Mononuclear cell (primary cell): ENCODE data around the gene CAPZB. TPM values are rescaled to one million over a fixed set of nuclear protein-coding genes. Genes with fewer than 3 reads are reported as not detected.

Experiments
- H3K27me3 ChIP-seq: 2 replicates; pipeline ENCODE4 v1.6.0; 2011; ENCODE audit warnings: low read length, control low read depth; ENCODE audit not compliant: insufficient read depth
- H3K4me1 ChIP-seq: 2 replicates; pipeline ENCODE4 v1.5.1; 2011; ENCODE audit warnings: mild to moderate bottlenecking, low read length, control low read depth; ENCODE audit not compliant: insufficient read depth
- H3K4me3 ChIP-seq: 2 replicates; pipeline ENCODE4 v1.5.1; 2011; ENCODE audit warnings: mild to moderate bottlenecking, low read length, moderate library complexity
- H3K9me3 ChIP-seq: 2 replicates; pipeline ENCODE4 v1.5.1; 2011; ENCODE audit warnings: low read depth, mild to moderate bottlenecking, control low read depth, low read length
- total RNA-seq: library from RNA; depleted of rRNA; stranded (reverse); fragments of >200 nt; gene quantifications from one replicate; pipeline ENCODE4 v1.2.3, GENCODE V29; 2012

The CAPZB gene
- total RNA-seq, 1 donor: 128 TPM

GRCh38 chr1:19467199-19468187 lies 17.8 kb downstream of the CAPZB start:
- Histone ChIP-seq H3K4me3 (no peak overlapping the region), H3K27me3 (no peaks in the 10 kb centered on the region), H3K9me3 (no peaks in the 10 kb centered on the region), H3K4me1 (peaks cover 99% of the 10 kb centered on the region)

DNA sequence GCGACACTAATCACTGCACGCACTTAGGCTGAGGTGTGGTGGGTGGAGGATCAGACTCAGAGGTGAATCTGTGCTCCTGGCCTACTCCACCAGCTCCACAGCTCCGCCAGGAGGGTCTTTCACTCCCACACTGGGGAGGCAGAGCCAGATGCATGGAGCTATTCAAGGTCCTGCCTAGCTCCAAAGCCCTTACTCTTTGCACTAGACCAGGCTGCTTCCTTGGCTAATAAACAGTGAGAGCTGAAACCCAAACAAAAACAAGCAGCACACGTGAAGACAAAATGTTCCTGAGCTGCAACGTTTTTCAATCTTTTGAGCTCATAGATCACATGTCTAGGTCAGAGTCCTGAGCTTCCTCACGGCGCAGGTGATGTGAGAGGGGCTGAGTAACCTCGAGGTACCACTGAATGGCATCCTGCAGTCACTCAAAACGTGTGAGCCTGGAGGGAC lies 19.2 kb downstream of the CAPZB start:
- Histone ChIP-seq H3K9me3 (no peaks in the 10 kb centered on the region), H3K27me3 (no peaks in the 10 kb centered on the region), H3K4me3 (no peak overlapping the region), H3K4me1 (peaks cover 100% of the 10 kb centered on the region)

DNA sequence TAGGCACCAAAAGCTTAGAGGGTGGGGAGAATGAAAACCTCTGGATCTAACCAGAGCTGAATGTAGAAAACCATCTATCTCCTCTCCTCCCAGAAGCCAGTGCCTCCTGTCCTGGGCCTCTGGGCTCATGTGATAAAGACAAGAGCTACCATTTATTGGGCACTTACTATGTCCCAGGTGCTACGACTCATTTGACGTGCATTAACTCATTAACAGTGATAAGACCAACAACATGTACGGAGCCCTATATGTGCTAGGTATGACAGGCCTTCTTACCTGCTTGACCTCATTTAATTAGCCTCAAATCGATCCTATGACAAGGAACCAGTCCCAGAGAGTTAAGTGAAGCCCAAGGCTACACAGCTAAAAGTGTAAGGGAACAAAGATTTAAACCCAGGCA lies 19.7 kb downstream of the CAPZB start:
- peaks cover 99% of the 10 kb centered on the region for H3K4me1 ChIP-seq
- no peaks in the 10 kb centered on the region for H3K9me3 ChIP-seq
- no peak overlapping the region for H3K4me3 ChIP-seq
- H3K27me3 ChIP-seq: no peaks in the 10 kb centered on the region

DNA sequence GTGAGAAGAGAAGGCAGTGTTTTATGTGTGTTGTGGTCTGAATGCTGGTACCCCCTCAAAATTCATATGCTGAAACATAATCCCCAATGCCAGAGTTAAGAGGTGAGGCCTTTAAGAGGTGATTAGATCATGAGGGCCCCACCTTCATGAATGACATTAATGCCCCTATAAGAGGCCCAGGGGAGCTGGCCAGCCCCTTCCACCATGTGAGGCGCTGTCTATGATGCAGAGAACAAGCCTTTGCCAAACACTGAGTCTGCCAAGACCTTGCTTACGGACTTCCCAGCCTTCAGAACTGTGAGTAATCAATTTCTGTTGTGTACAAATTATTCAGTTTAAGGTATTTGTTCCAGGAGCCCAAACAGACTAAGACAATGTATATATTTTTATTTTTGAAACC lies 20.2 kb downstream of the CAPZB start:
- no peaks in the 10 kb centered on the region for H3K9me3 ChIP-seq
- H3K27me3 ChIP-seq: no peaks in the 10 kb centered on the region
- H3K4me3 ChIP-seq: no peak overlapping the region
- peaks cover 97% of the 10 kb centered on the region for H3K4me1 ChIP-seq

DNA sequence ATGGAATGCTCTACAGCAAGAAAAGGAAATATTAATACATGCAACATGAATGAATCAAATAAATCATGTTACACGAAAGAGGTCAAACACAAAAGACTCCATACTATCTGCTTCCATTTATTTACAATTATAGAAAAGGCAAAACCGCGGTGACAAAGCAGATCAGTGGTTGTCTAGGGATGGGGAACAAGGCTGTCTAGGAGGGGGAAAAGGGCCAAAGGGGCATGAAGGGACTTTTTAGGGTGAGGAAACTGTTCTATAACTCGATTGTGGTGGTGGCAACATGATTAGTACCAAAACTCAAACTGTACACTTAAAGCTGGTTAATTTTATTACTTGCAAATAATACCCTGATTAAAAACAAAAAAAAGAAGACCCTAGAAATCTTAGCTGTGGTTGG lies 20.6 kb downstream of the CAPZB start:
- H3K9me3 ChIP-seq: no peaks in the 10 kb centered on the region
- H3K27me3 ChIP-seq: no peaks in the 10 kb centered on the region
- H3K4me3 ChIP-seq: no peak overlapping the region
- H3K4me1 ChIP-seq: peaks cover 96% of the 10 kb centered on the region

DNA sequence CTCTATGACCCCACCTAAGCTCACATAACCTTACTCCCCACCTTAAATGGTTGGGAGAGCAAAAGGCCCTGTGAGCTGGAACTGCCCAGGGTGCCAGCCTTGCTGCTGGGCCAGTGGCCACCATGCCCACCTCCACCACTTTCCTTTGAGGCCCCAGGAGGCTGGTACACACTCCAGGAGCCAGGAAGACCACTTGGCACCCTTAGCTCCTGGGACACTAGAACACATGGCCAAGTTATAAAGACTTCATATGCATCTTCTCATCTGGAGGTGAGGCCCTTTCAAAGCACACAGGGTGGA lies 21.9 kb downstream of the CAPZB start:
- H3K4me3 ChIP-seq: no peak overlapping the region
- peaks cover 95% of the 10 kb centered on the region for H3K4me1 ChIP-seq

GRCh38 chr1:19462781-19463503 lies 22.4 kb downstream of the CAPZB start:
- no peak overlapping the region for H3K4me3 ChIP-seq
- no peaks in the 10 kb centered on the region for H3K27me3 ChIP-seq
- peaks cover 94% of the 10 kb centered on the region for H3K4me1 ChIP-seq

More for the DNA sequence above, 21.9 kb downstream of the CAPZB start:
- no peaks in the 10 kb centered on the region for H3K27me3 ChIP-seq
- H3K9me3 ChIP-seq: no peaks in the 10 kb centered on the region

GRCh38 chr1:19461220-19461554 lies 24.2 kb downstream of the CAPZB start:
- peaks cover 93% of the 10 kb centered on the region for H3K4me1 ChIP-seq

More at GRCh38 chr1:19462781-19463503, 22.4 kb downstream of the CAPZB start:
- H3K9me3 ChIP-seq: no peaks in the 10 kb centered on the region

DNA sequence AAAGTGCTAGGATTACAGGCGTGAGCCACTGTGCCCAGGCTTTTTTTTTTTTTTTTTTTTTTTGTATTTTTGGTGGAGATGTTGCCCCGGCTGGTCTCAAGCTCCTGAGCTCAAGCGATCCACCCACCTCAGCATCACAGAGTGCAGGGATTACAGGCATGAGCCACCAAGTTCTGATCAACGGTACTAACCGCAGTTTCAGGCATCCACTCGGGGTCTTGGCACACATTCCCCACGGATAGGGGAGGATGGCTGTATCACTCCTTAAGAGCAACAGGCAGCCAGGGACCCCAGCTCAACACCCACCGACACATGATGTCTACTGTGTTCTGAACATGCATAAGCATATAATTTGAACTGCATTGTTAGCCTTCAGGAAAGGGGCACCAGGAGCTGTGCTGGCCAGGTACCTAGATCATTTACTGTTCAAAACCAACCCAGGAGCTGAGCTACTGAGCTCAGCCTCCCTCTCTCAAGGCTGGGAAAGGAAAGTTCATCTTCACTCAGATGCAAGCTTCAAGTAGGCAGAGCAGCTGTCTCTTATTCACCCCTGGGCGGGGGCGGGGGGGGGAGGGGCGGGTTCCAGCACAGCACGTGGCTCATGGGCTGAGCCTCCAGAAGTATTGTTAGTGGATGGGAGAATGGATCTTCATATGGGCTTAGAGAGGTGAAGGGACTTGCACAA lies 24.7 kb downstream of the CAPZB start:
- Histone ChIP-seq H3K27me3 (no peaks in the 10 kb centered on the region), H3K4me3 (no peak overlapping the region), H3K4me1 (peaks cover 93% of the 10 kb centered on the region), H3K9me3 (no peaks in the 10 kb centered on the region)

More at GRCh38 chr1:19461220-19461554, 24.2 kb downstream of the CAPZB start:
- H3K9me3 ChIP-seq: no peaks in the 10 kb centered on the region
- no peaks in the 10 kb centered on the region for H3K27me3 ChIP-seq
- no peak overlapping the region for H3K4me3 ChIP-seq

- peaks cover 93% of the 10 kb centered on the region for H3K4me1 ChIP-seq
Observed at GRCh38 chr1:19458815-19459417, 26.4 kb downstream of the CAPZB start.

GRCh38 chr1:19457607-19458006 lies 27.7 kb downstream of the CAPZB start:
- Histone ChIP-seq H3K9me3 (no peaks in the 10 kb centered on the region), H3K27me3 (no peaks in the 10 kb centered on the region), H3K4me1 (peaks cover 93% of the 10 kb centered on the region), H3K4me3 (no peak overlapping the region)

More at GRCh38 chr1:19458815-19459417, 26.4 kb downstream of the CAPZB start:
- no peak overlapping the region for H3K4me3 ChIP-seq
- H3K27me3 ChIP-seq: no peaks in the 10 kb centered on the region
- H3K9me3 ChIP-seq: no peaks in the 10 kb centered on the region

DNA sequence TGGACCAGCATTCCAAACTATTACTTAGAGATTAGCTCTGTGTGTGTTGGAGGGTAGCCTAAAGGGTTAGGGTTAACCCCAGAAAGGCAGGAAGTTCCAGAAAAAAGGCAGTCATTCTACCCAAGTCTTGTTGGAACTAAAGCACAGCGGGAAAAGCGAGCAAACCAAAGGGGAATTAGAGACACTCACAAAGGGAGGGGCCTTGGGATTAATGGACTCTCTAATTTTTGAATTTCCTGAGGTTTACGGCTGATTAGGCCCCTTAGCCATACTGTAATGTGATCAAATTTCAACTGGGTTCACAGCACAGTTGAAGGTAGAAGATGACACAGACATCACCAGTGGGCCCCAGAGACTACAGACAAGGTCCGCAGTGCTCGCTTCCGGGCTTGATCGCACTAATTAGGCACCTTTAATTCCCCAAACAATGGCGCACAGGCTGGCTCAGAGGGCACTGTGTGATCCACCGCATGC lies 28.3 kb downstream of the CAPZB start:
- H3K9me3 ChIP-seq: no peaks in the 10 kb centered on the region
- H3K4me3 ChIP-seq: no peak overlapping the region
- peaks cover 93% of the 10 kb centered on the region for H3K4me1 ChIP-seq
- no peaks in the 10 kb centered on the region for H3K27me3 ChIP-seq

DNA sequence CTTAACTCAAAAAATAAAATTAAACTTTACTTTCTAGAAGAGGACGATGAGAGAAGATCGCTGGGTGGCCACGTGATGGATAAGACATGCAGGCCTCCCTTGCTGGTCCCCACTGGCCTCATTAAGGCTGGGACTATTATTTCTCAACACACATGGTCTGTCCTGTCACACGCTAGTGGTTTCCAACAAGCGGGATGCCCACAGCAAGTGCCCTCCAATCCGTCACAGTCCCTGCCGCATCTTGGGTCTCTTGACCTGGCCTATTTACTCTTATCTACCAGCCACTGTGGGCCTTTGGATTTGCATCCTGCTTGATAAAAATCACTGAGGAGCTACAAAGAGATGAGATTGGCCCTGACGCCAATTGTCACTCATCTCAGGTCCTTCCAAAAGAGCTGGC lies 30.0 kb downstream of the CAPZB start:
- H3K4me1 ChIP-seq: peaks cover 90% of the 10 kb centered on the region
- H3K27me3 ChIP-seq: no peaks in the 10 kb centered on the region
- H3K9me3 ChIP-seq: no peaks in the 10 kb centered on the region
- no peak overlapping the region for H3K4me3 ChIP-seq

GRCh38 chr1:19454265-19455146 lies 30.8 kb downstream of the CAPZB start:
- Histone ChIP-seq H3K4me3 (no peak overlapping the region), H3K9me3 (no peaks in the 10 kb centered on the region), H3K4me1 (peaks cover 93% of the 10 kb centered on the region), H3K27me3 (no peaks in the 10 kb centered on the region)
